Calu3 (cell line): ENCODE data around the gene CYTH4. TPM values are rescaled to one million over a fixed set of nuclear protein-coding genes. Genes with fewer than 3 reads are reported as not detected.

ENCODE experiments used
- BruUV-seq: library from RNA; stranded (reverse); fragments of 400-500 nt; replicated peaks from 2 replicates; lab custom pipeline; 2021; lab: Mats Ljungman, UMichigan
- CTCF ChIA-PET: fragments of 300-600 bp; sonication (Branson Sonifier 250); formaldehyde crosslinking; loops from one replicate; lab custom pipeline; 2022; ENCODE audit warnings: antibody characterized with exemption; lab: Charles Lee
- DNase-seq: peaks from one replicate; pipeline ENCODE4 v3.0.0; 2022
- H3K27ac Mint-ChIP-seq: one replicate; pipeline ENCODE4 v1.8.0; 2022; ENCODE audit warnings: mixed read lengths; ENCODE audit not compliant: unreplicated experiment
- H3K27me3 Mint-ChIP-seq: one replicate; pipeline ENCODE4 v1.8.0; 2022; ENCODE audit warnings: mixed read lengths; ENCODE audit not compliant: unreplicated experiment
- H3K36me3 Mint-ChIP-seq: one replicate; pipeline ENCODE4 v1.8.0; 2022; ENCODE audit warnings: mild to moderate bottlenecking, moderate library complexity, mixed read lengths; ENCODE audit not compliant: insufficient read depth, unreplicated experiment
- H3K4me1 Mint-ChIP-seq: one replicate; pipeline ENCODE4 v1.8.0; 2022; ENCODE audit warnings: mild to moderate bottlenecking, low read depth, mixed read lengths; ENCODE audit not compliant: unreplicated experiment
- H3K4me3 Mint-ChIP-seq: one replicate; pipeline ENCODE4 v1.8.0; 2022; ENCODE audit warnings: mild to moderate bottlenecking, low read depth, moderate library complexity, mixed read lengths; ENCODE audit not compliant: unreplicated experiment
- H3K9me3 Mint-ChIP-seq: one replicate; pipeline ENCODE4 v1.8.0; 2022; ENCODE audit warnings: low read depth, mixed read lengths; ENCODE audit not compliant: unreplicated experiment
- CTCF ChIP-seq: fragments of 200-600 bp; IDR thresholded peaks from one replicate; pipeline ENCODE4 v1.8.0; 2022; ENCODE audit warnings: antibody characterized with exemption; ENCODE audit not compliant: unreplicated experiment
- intact Hi-C: fragments of 100-400 bp; cut with micrococcal nuclease; formaldehyde crosslinking; loops from one replicate; pipeline ENCODE4 v1.10.0; 2022; ENCODE audit not compliant: unreplicated experiment
- total RNA-seq: library from RNA; stranded (reverse); gene quantifications from 2 replicates; pipeline ENCODE4 v1.2.3, GENCODE V29; 2022

CYTH4 gene
- total RNA-seq, 1 experiment from 2014 or later: 0.38 TPM

- CTCF ChIA-PET: interaction anchor here (0.6 to 1.9 kb wide), 7 partner anchors 13 to 144 kb away, joined by 3 to 7 read pairs (median 3); no protein-coding TSS in a partner anchor
- Mint-ChIP-seq H3K4me1 (peaks cover 75% of the 10 kb centered on the region), H3K36me3 (peaks cover 39% of the 10 kb centered on the region), H3K27ac (no peak overlapping the region), H3K9me3 (no peaks in the 10 kb centered on the region), H3K27me3 (peaks cover 13% of the 10 kb centered on the region), H3K4me3 (no peak overlapping the region)
- TF ChIP-seq CTCF: no peak
- BruUV-seq: no TSS peak
- DNase-seq: peak; percentile 63
- intact Hi-C loops: no loop called here
These were observed 48.7 kb downstream of the CYTH4 start for GRCh38 chr22:37331034-37331428.

GRCh38 chr22:37331856-37332536, 49.7 kb downstream of the CYTH4 start:
- Mint-ChIP-seq H3K27ac (no peak overlapping the region), H3K4me3 (peak overlapping the region; percentile 22), H3K9me3 (no peaks in the 10 kb centered on the region), H3K4me1 (peaks cover 77% of the 10 kb centered on the region), H3K36me3 (peaks cover 34% of the 10 kb centered on the region), H3K27me3 (peaks cover 13% of the 10 kb centered on the region)
- intact Hi-C loops: no loop called here
- peak; percentile 52 for DNase-seq
- no TSS peak for BruUV-seq
- CTCF ChIA-PET: interaction anchor here (0.6 to 1.9 kb wide), 10 partner anchors 8 to 1614 kb away, joined by 3 to 7 read pairs (median 4); partner anchors contain the start of gene APOL5
- no peak for TF ChIP-seq CTCF

GRCh38 chr22:37333724-37334460, 51.6 kb downstream of the CYTH4 start:
- Mint-ChIP-seq H3K36me3 (peaks cover 18% of the 10 kb centered on the region), H3K27me3 (peaks cover 13% of the 10 kb centered on the region), H3K9me3 (no peaks in the 10 kb centered on the region), H3K4me3 (no peak overlapping the region), H3K4me1 (peaks cover 75% of the 10 kb centered on the region), H3K27ac (no peak overlapping the region)
- BruUV-seq: no TSS peak
- TF ChIP-seq CTCF: no peak
- intact Hi-C loops: no loop called here
- CTCF ChIA-PET: interaction anchor here (0.7 kb wide), 1 partner anchor 17 kb away, joined by 3 read pairs; no protein-coding TSS in a partner anchor
- DNase-seq: no peak

GRCh38 chr22:37334461-37334858, 52.2 kb downstream of the CYTH4 start:
- BruUV-seq: no TSS peak
- no peak for TF ChIP-seq CTCF
- peaks cover 69% of the 10 kb centered on the region for H3K4me1 Mint-ChIP-seq
- H3K36me3 Mint-ChIP-seq: peaks cover 13% of the 10 kb centered on the region
- H3K9me3 Mint-ChIP-seq: no peaks in the 10 kb centered on the region
- CTCF ChIA-PET: interaction anchor here (0.7 kb wide), 1 partner anchor 18 kb away, joined by 3 read pairs; no protein-coding TSS in a partner anchor
- H3K27ac Mint-ChIP-seq: no peak overlapping the region
- no peak overlapping the region for H3K4me3 Mint-ChIP-seq
- H3K27me3 Mint-ChIP-seq: peaks cover 13% of the 10 kb centered on the region
- DNase-seq: no peak
- intact Hi-C loops: no loop called here
